ENCODE measurements around the gene PAGR1.

- TF ChIP-seq MAX (IDR thresholded peaks at IDR 0.05) (no peak), TAF1 (conservative IDR thresholded peaks at IDR 0.05) (no peak), CTCF (IDR thresholded peaks at IDR 0.05; ENCODE audit: low read depth, low read length, missing input control) (no peak), REST (IDR thresholded peaks at IDR 0.05) (no peak), ZBTB33 (IDR thresholded peaks at IDR 0.05) (no peak), RXRA (IDR thresholded peaks at IDR 0.05) (no peak), RAD21 (IDR thresholded peaks at IDR 0.05) (no peak), EGR1 (IDR thresholded peaks at IDR 0.05; ENCODE audit: low read depth in 2 of 2) (no peak), YY1 (IDR thresholded peaks at IDR 0.05) (no peak), HNF4A (conservative IDR thresholded peaks at IDR 0.05) (no peak), JUND (IDR thresholded peaks at IDR 0.05) (no peak)
Measured at GRCh38 chr16:29843931-29844330, 28.0 kb downstream of the PAGR1 start.

All from liver (tissue), 3 donors.